Glutamatergic neuron (in vitro differentiated cells): ENCODE results near the gene RNASE1. TPM values are rescaled to one million over a fixed set of nuclear protein-coding genes. Genes with fewer than 3 reads are reported as not detected.

Source experiments
- DNase-seq: peaks from one replicate; pipeline ENCODE4 v3.0.0; 2022
- H3K27ac Mint-ChIP-seq: one replicate; pipeline ENCODE4 v1.8.0; 2020; ENCODE audit warnings: mild to moderate bottlenecking, mixed read lengths, inconsistent platforms; ENCODE audit not compliant: unreplicated experiment
- H3K27me3 Mint-ChIP-seq: one replicate; pipeline ENCODE4 v1.8.0; 2020; ENCODE audit warnings: mild to moderate bottlenecking, moderate library complexity, mixed read lengths, inconsistent platforms; ENCODE audit not compliant: unreplicated experiment
- H3K36me3 Mint-ChIP-seq: one replicate; pipeline ENCODE4 v1.8.0; 2020; ENCODE audit warnings: mild to moderate bottlenecking, mixed read lengths, inconsistent platforms; ENCODE audit not compliant: unreplicated experiment
- H3K4me1 Mint-ChIP-seq: one replicate; pipeline ENCODE4 v1.8.0; 2020; ENCODE audit warnings: mild to moderate bottlenecking, low read depth, mixed read lengths, inconsistent platforms; ENCODE audit not compliant: unreplicated experiment
- H3K4me3 Mint-ChIP-seq: one replicate; pipeline ENCODE4 v1.8.0; 2020; ENCODE audit warnings: mild to moderate bottlenecking, mixed read lengths, inconsistent platforms; ENCODE audit not compliant: unreplicated experiment
- H3K9me3 Mint-ChIP-seq: one replicate; pipeline ENCODE4 v1.8.0; 2020; ENCODE audit warnings: mild to moderate bottlenecking, moderate library complexity, mixed read lengths, inconsistent platforms; ENCODE audit not compliant: unreplicated experiment
- CTCF ChIP-seq: fragments of 200-600 bp; sonication (generic); IDR thresholded peaks from one replicate; pipeline ENCODE4 v1.5.0; 2021; ENCODE audit not compliant: partially characterized antibody, unreplicated experiment
- total RNA-seq: library from RNA; stranded (reverse); fragmentation: NEBNext Ultra II Directional; extraction: Animal tissue kit (Norgen Biotek cat#: 25700); gene quantifications from one replicate; pipeline ENCODE4 v1.2.1, GENCODE V29; 2021; ENCODE audit not compliant: unreplicated experiment

Gene RNASE1
- total RNA-seq, 1 donor from 2014 or later, result not detected

GRCh38 chr14:20798932-20799331, 3.7 kb downstream of the RNASE1 start:
- H3K27ac Mint-ChIP-seq, result no peak overlapping the region
- H3K4me3 Mint-ChIP-seq, result no peak overlapping the region
- H3K9me3 Mint-ChIP-seq, result peaks cover 4% of the 10 kb centered on the region
- DNase-seq, result no peak
- no peaks in the 10 kb centered on the region for H3K36me3 Mint-ChIP-seq
- no peaks in the 10 kb centered on the region for H3K27me3 Mint-ChIP-seq
- peaks cover 7% of the 10 kb centered on the region for H3K4me1 Mint-ChIP-seq
- TF ChIP-seq CTCF, result no peak

- no peak overlapping the region for H3K27ac Mint-ChIP-seq
- H3K9me3 Mint-ChIP-seq, result peaks cover 4% of the 10 kb centered on the region
- H3K4me1 Mint-ChIP-seq, result peaks cover 7% of the 10 kb centered on the region
- H3K27me3 Mint-ChIP-seq, result no peaks in the 10 kb centered on the region
- H3K36me3 Mint-ChIP-seq, result no peaks in the 10 kb centered on the region
- DNase-seq, result no peak
- TF ChIP-seq CTCF, result no peak
- H3K4me3 Mint-ChIP-seq, result no peak overlapping the region
Observed at GRCh38 chr14:20798318-20798717, 4.3 kb downstream of the RNASE1 start.

- no peak for DNase-seq
- peaks cover 4% of the 10 kb centered on the region for H3K9me3 Mint-ChIP-seq
- peaks cover 7% of the 10 kb centered on the region for H3K4me1 Mint-ChIP-seq
- no peak for TF ChIP-seq CTCF
- H3K4me3 Mint-ChIP-seq, result no peak overlapping the region
- H3K36me3 Mint-ChIP-seq, result no peaks in the 10 kb centered on the region
- no peak overlapping the region for H3K27ac Mint-ChIP-seq
- no peaks in the 10 kb centered on the region for H3K27me3 Mint-ChIP-seq
Observed at GRCh38 chr14:20797164-20797563, 5.5 kb downstream of the RNASE1 start.

GRCh38 chr14:20794644-20795369, 7.8 kb downstream of the RNASE1 start:
- no peak for DNase-seq
- no peaks in the 10 kb centered on the region for H3K9me3 Mint-ChIP-seq
- no peak overlapping the region for H3K4me3 Mint-ChIP-seq
- H3K27ac Mint-ChIP-seq, result no peak overlapping the region
- H3K36me3 Mint-ChIP-seq, result no peaks in the 10 kb centered on the region
- no peaks in the 10 kb centered on the region for H3K27me3 Mint-ChIP-seq
- peaks cover 6% of the 10 kb centered on the region for H3K4me1 Mint-ChIP-seq
- no peak for TF ChIP-seq CTCF

- H3K9me3 Mint-ChIP-seq, result no peaks in the 10 kb centered on the region
- H3K27me3 Mint-ChIP-seq, result no peaks in the 10 kb centered on the region
- DNase-seq, result no peak
- H3K4me3 Mint-ChIP-seq, result no peak overlapping the region
- H3K27ac Mint-ChIP-seq, result no peak overlapping the region
- no peak for TF ChIP-seq CTCF
- no peaks in the 10 kb centered on the region for H3K36me3 Mint-ChIP-seq
- H3K4me1 Mint-ChIP-seq, result no peaks in the 10 kb centered on the region
Observed at GRCh38 chr14:20792556-20792955, 10.1 kb downstream of the RNASE1 start.
